SK-N-SH treated with all-trans-retinoic acid at 6 μM for 48 hours (cell line): ENCODE measurements around the gene B3GAT3.

ENCODE experiments used
- ATAC-seq: fragments of 200-7000 bp; cut with Tn5 transposase; 3 replicates; pipeline ENCODE4 v1.9.1; 2020; ENCODE audit warnings: mild to moderate bottlenecking, moderate library complexity
- BACH2 ChIP-seq: fragments of 250-450 bp; sonication (Bioruptor Pico); IDR thresholded peaks from 2 replicates; pipeline ENCODE4 v1.9.0; 2021; ENCODE audit warnings: mild to moderate bottlenecking, borderline replicate concordance
- CREB5 ChIP-seq: fragments of 250-450 bp; sonication (Bioruptor Pico); IDR thresholded peaks from 2 replicates; pipeline ENCODE4 v1.5.1; 2020; ENCODE audit warnings: low read depth, mild to moderate bottlenecking, moderate library complexity
- CSDC2 ChIP-seq: fragments of 250-450 bp; sonication (Bioruptor Pico); IDR thresholded peaks from 2 replicates; pipeline ENCODE4 v1.5.0; 2020; ENCODE audit warnings: mild to moderate bottlenecking, moderate library complexity
- CSRNP3 ChIP-seq: fragments of 250-450 bp; sonication (Bioruptor Pico); IDR thresholded peaks from 2 replicates; pipeline ENCODE4 v1.5.1; 2021; ENCODE audit warnings: mild to moderate bottlenecking, moderate library complexity
- ESRRG ChIP-seq: fragments of 250-450 bp; sonication (Bioruptor Pico); IDR thresholded peaks from 2 replicates; pipeline ENCODE4 v1.6.1; 2021; ENCODE audit warnings: mild to moderate bottlenecking
- GLIS3 ChIP-seq: fragments of 250-450 bp; sonication (Bioruptor Pico); IDR thresholded peaks from 2 replicates; pipeline ENCODE4 v1.5.0; 2020; ENCODE audit warnings: mild to moderate bottlenecking, moderate library complexity
- ISL1 ChIP-seq: fragments of 250-450 bp; sonication (Bioruptor Pico); IDR thresholded peaks from 2 replicates; pipeline ENCODE4 v2.1.2; 2022; ENCODE audit warnings: mild to moderate bottlenecking, moderate library complexity
- OSR1 ChIP-seq: fragments of 250-450 bp; sonication (Bioruptor Pico); IDR thresholded peaks from 2 replicates; pipeline ENCODE4 v1.8.0; 2022; ENCODE audit warnings: moderate library complexity, mild to moderate bottlenecking, inconsistent platforms
- POU6F1 ChIP-seq: fragments of 250-450 bp; sonication (Bioruptor Pico); IDR thresholded peaks from 2 replicates; pipeline ENCODE4 v1.8.0; 2021; ENCODE audit warnings: low read depth, mild to moderate bottlenecking, moderate library complexity, borderline replicate concordance
- PPARA ChIP-seq: fragments of 250-450 bp; sonication (Bioruptor Pico); IDR thresholded peaks from 2 replicates; pipeline ENCODE4 v1.5.0; 2020; ENCODE audit warnings: mild to moderate bottlenecking, borderline replicate concordance
- RARB ChIP-seq: fragments of 250-450 bp; sonication (Bioruptor Pico); IDR thresholded peaks from 2 replicates; pipeline ENCODE4 v1.8.0; 2021; ENCODE audit warnings: mild to moderate bottlenecking, moderate library complexity
- SNAI2 ChIP-seq: fragments of 250-450 bp; sonication (Bioruptor Pico); IDR thresholded peaks from 2 replicates; pipeline ENCODE4 v1.5.0; 2020; ENCODE audit warnings: mild to moderate bottlenecking, moderate library complexity
- TCF4 ChIP-seq: fragments of 250-450 bp; sonication (Bioruptor Pico); IDR thresholded peaks from 2 replicates; pipeline ENCODE4 v1.8.0; 2021; ENCODE audit warnings: mild to moderate bottlenecking, moderate library complexity, borderline replicate concordance
- ZC3H10 ChIP-seq: fragments of 250-450 bp; sonication (Bioruptor Pico); IDR thresholded peaks from 2 replicates; pipeline ENCODE4 v1.5.1; 2021; ENCODE audit warnings: mild to moderate bottlenecking, moderate library complexity
- ZFP30 ChIP-seq: fragments of 450-650 bp; formaldehyde crosslinking; IDR thresholded peaks from 2 replicates; pipeline ENCODE4 v1.5.0; 2022; ENCODE audit warnings: mild to moderate bottlenecking, moderate library complexity
- ZNF565 ChIP-seq: fragments of 450-650 bp; formaldehyde crosslinking; conservative IDR thresholded peaks from 2 replicates; pipeline ENCODE4 v1.5.0; 2020; ENCODE audit warnings: low read depth, mild to moderate bottlenecking, moderate library complexity
- ZNF70 ChIP-seq: fragments of 450-650 bp; formaldehyde crosslinking; IDR thresholded peaks from 2 replicates; pipeline ENCODE4 v1.5.0; 2020; ENCODE audit warnings: mild to moderate bottlenecking, moderate library complexity
- ZNF8 ChIP-seq: fragments of 450-650 bp; formaldehyde crosslinking; IDR thresholded peaks from 2 replicates; pipeline ENCODE4 v1.5.0; 2020; ENCODE audit warnings: mild to moderate bottlenecking, moderate library complexity
- TF ChIP-seq, protein P1 (sequence below): fragments of 250-450 bp; sonication (Bioruptor Pico); IDR thresholded peaks from 2 replicates; pipeline ENCODE4 v1.8.0; 2020; ENCODE audit warnings: mild to moderate bottlenecking, moderate library complexity, borderline replicate concordance

B3GAT3 gene

GRCh38 chr11:62567018-62567633 lies 54.7 kb downstream of the B3GAT3 start:
- ATAC-seq, result no peak
- TF ChIP-seq PPARA (CRISPR knock-in tag) (no peak), ZNF70 (no peak), TCF4 (CRISPR knock-in tag) (no peak), ISL1 (CRISPR knock-in tag) (no peak), CSRNP3 (CRISPR knock-in tag) (no peak), OSR1 (CRISPR knock-in tag) (no peak), ZC3H10 (CRISPR knock-in tag) (no peak), RARB (CRISPR knock-in tag) (no peak), ZFP30 (CRISPR knock-in tag) (no peak), CSDC2 (no peak), POU6F1 (no peak), BACH2 (CRISPR knock-in tag) (no peak), ZNF565 (CRISPR knock-in tag) (no peak), ZNF8 (CRISPR knock-in tag) (no peak), CREB5 (CRISPR knock-in tag) (no peak)

- ATAC-seq, result no peak
- TF ChIP-seq GLIS3 (CRISPR knock-in tag), result no peak
- no peak for TF ChIP-seq CREB5 (CRISPR knock-in tag)
- no peak for TF ChIP-seq BACH2 (CRISPR knock-in tag)
- no peak for TF ChIP-seq POU6F1
- TF ChIP-seq SNAI2, result no peak
- no peak for TF ChIP-seq ZNF565 (CRISPR knock-in tag)
- TF ChIP-seq, protein P1, sequence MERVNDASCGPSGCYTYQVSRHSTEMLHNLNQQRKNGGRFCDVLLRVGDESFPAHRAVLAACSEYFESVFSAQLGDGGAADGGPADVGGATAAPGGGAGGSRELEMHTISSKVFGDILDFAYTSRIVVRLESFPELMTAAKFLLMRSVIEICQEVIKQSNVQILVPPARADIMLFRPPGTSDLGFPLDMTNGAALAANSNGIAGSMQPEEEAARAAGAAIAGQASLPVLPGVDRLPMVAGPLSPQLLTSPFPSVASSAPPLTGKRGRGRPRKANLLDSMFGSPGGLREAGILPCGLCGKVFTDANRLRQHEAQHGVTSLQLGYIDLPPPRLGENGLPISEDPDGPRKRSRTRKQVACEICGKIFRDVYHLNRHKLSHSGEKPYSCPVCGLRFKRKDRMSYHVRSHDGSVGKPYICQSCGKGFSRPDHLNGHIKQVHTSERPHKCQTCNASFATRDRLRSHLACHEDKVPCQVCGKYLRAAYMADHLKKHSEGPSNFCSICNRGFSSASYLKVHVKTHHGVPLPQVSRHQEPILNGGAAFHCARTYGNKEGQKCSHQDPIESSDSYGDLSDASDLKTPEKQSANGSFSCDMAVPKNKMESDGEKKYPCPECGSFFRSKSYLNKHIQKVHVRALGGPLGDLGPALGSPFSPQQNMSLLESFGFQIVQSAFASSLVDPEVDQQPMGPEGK (CRISPR knock-in tag), result no peak
- TF ChIP-seq ZC3H10 (CRISPR knock-in tag), result no peak
- TF ChIP-seq ZFP30 (CRISPR knock-in tag), result no peak
- no peak for TF ChIP-seq ESRRG
- TF ChIP-seq RARB (CRISPR knock-in tag), result no peak
- no peak for TF ChIP-seq ISL1 (CRISPR knock-in tag)
- TF ChIP-seq OSR1 (CRISPR knock-in tag), result no peak
Measured at GRCh38 chr11:62566247-62566646, 55.5 kb downstream of the B3GAT3 start.
